Esophagus squamous epithelium (tissue), 5 donors: ENCODE measurements around the gene S100A14. TPM values are rescaled to one million over a fixed set of nuclear protein-coding genes. Genes with fewer than 3 reads are reported as not detected.

ENCODE experiments used
- DNase-seq: peaks from one replicate; lab custom pipeline; 2025; lab: John Stamatoyannopoulos, UW
- H3K27ac ChIP-seq, 4 donors: fragments of 200-600 bp; sonication (generic); one replicate each; pipeline ENCODE4 v1.5.1; 2016 to 2019; ENCODE audit warnings: mild to moderate bottlenecking in 1 of 4
- H3K27me3 ChIP-seq, 4 donors: fragments of 200-600 bp; sonication (generic); 1 replicate in 3 of 4; 2 replicates in 1 of 4; pipeline versions ENCODE4 v1.5.1 to v1.6.0; 2017 to 2021; ENCODE audit warnings: antibody characterized with exemption in 1 of 4
- H3K36me3 ChIP-seq, 3 donors: fragments of 200-600 bp; sonication (generic); one replicate each; pipeline ENCODE4 v1.5.1; 2016 to 2019
- H3K4me1 ChIP-seq, 3 donors: fragments of 200-600 bp; sonication (generic); one replicate each; pipeline ENCODE4 v1.5.1; 2017 to 2019
- H3K4me3 ChIP-seq, 4 donors: fragments of 200-600 bp; sonication (generic); 1 replicate in 3 of 4; 2 replicates in 1 of 4; pipeline ENCODE4 v1.5.1; 2016 to 2019; ENCODE audit warnings: mild to moderate bottlenecking in 2 of 4, moderate library complexity in 1 of 4
- H3K9me3 ChIP-seq, 3 donors: fragments of 200-600 bp; sonication (generic); one replicate each; pipeline ENCODE4 v1.5.1; 2016 to 2019
- CTCF ChIP-seq, 6 experiments: fragments of 450-650 bp in 4 of 6; fragments of 200-600 bp in 2 of 6; sonication (generic) in 2 of 6; IDR thresholded peaks; one replicate each; pipeline ENCODE4 v1.5.1; 2016 to 2019; ENCODE audit warnings: antibody characterized with exemption in 6 of 6, mild to moderate bottlenecking in 4 of 6, moderate library complexity in 4 of 6
- POLR2A ChIP-seq, 4 donors: fragments of 450-650 bp; IDR thresholded peaks; one replicate each; pipeline ENCODE4 v1.6.1; 2017; ENCODE audit warnings: antibody characterized with exemption in 4 of 4, mild to moderate bottlenecking in 4 of 4, moderate library complexity in 3 of 4
- WGBS, 2 donors: methylation state at CpG; one replicate each; pipeline ENCODE4 v1.1.5; 2018; 5-methylcytosine and 5-hydroxymethylcytosine counted together
- intact Hi-C: fragments of 100-400 bp; cut with DNase I; formaldehyde crosslinking; loops from one replicate; pipeline ENCODE4 v1.15.0; 2022
- total RNA-seq, 4 donors: library from RNA; depleted of rRNA; stranded (reverse); fragments of >200 nt; gene quantifications; one replicate each; pipeline ENCODE4 v1.1.0, GENCODE V29; 2016
- donor health status: DM: yes; HTN: yes; CAD: no.

S100A14 gene
- total RNA-seq, 4 donors from 2014 or later, result 1,580 to 2,481 (median 2,030) TPM

DNA sequence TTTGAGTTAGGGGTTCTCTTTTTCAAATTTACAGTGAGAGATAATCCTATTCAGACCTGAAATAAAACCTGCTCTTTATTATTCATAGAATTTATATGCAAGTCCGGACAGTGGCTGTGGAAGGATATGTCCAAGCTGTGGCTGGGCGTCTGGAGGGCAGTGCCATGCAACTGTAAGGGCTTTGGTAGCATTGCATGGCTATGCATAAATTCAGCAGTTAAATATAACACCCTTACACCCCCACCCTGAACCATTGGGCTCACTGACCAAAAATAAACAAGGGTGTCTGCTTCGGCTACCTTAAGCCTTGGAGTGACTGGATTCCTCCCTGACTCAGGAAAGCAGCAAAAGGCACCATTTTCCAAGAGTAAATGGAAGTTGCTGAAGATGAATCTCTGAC, 23.2 kb upstream of the S100A14 start:
- no peaks in the 10 kb centered on the region for H3K27me3 ChIP-seq
- H3K36me3 ChIP-seq, result peaks cover 22 to 88% (median 61%) of the 10 kb centered on the region in 3 donors
- no peak overlapping the region for H3K27ac ChIP-seq
- H3K4me3 ChIP-seq, result no peak overlapping the region
- 63 to 73% methylated on average over 3 of the region's 3 CpGs for WGBS, 2 donors
- no peak for TF ChIP-seq POLR2A (IDR thresholded peaks at IDR 0.05)
- intact Hi-C loops, result no loop called here
- H3K9me3 ChIP-seq, result no peaks in the 10 kb centered on the region
- peaks cover 13 to 54% (median 21%) of the 10 kb centered on the region in 3 donors for H3K4me1 ChIP-seq
- no peak for DNase-seq

GRCh38 chr1:153638261-153638660, 22.1 kb upstream of the S100A14 start:
- H3K27ac ChIP-seq, result no peak overlapping the region
- intact Hi-C loops, result no loop called here
- H3K4me3 ChIP-seq, result no peak overlapping the region
- H3K4me1 ChIP-seq, result peaks cover 16 to 51% (median 25%) of the 10 kb centered on the region in 3 donors
- H3K27me3 ChIP-seq, result no peaks in the 10 kb centered on the region
- no peak for DNase-seq
- TF ChIP-seq POLR2A (IDR thresholded peaks at IDR 0.05), result no peak
- no peak for TF ChIP-seq CTCF (IDR thresholded peaks at IDR 0.05)
- H3K36me3 ChIP-seq, result peaks cover 22 to 78% (median 52%) of the 10 kb centered on the region in 3 donors
- no peaks in the 10 kb centered on the region for H3K9me3 ChIP-seq
- 65 to 86% methylated on average over 6 of the region's 6 CpGs for WGBS, 2 donors

DNA sequence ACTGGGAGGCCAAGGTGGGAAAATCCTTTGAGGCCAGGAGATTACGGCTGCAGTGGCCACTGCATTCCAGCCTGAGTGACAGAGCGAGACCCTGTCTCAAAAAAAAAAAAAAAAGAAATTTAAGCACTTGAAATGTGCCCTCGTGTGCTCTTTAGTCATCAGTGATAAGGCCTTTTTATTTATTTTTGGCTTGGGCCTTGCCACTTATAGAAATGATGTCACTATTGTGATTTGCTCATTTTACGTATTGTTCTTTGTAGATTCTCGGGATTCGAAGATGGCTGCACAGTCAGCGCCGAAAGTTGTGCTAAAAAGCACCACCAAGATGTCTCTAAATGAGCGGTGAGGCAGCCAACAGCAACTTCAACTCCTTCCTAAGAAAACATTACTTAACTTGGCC, 20.2 kb upstream of the S100A14 start:
- DNase-seq, result no peak
- TF ChIP-seq CTCF (IDR thresholded peaks at IDR 0.05), result no peak
- no peak for TF ChIP-seq POLR2A (IDR thresholded peaks at IDR 0.05)
- WGBS, 2 donors, result 83 to 91% methylated on average over 9 of the region's 9 CpGs
- no peaks in the 10 kb centered on the region for H3K27me3 ChIP-seq
- H3K4me1 ChIP-seq, result peaks cover 19 to 59% (median 33%) of the 10 kb centered on the region in 3 donors
- intact Hi-C loops, result no loop called here
- H3K36me3 ChIP-seq, result peaks cover 22 to 59% (median 39%) of the 10 kb centered on the region in 3 donors
- no peaks in the 10 kb centered on the region for H3K9me3 ChIP-seq
- no peak overlapping the region for H3K4me3 ChIP-seq
- H3K27ac ChIP-seq, result peak overlapping the region in 2 of 4 donors; percentile 15 to 99

GRCh38 chr1:153635872-153636271, 19.7 kb upstream of the S100A14 start:
- no peak for TF ChIP-seq CTCF (IDR thresholded peaks at IDR 0.05)
- Histone ChIP-seq H3K27ac (peak overlapping the region in 3 of 4 donors; percentile 99 to 100 (median 100)), H3K4me1 (peaks cover 19 to 57% (median 33%) of the 10 kb centered on the region in 3 donors), H3K36me3 (peaks cover 21 to 54% (median 39%) of the 10 kb centered on the region in 3 donors), H3K4me3 (peak overlapping the region in 2 of 4 donors; percentile 81 to 84), H3K27me3 (no peaks in the 10 kb centered on the region), H3K9me3 (no peaks in the 10 kb centered on the region)
- WGBS, 2 donors, result 75 to 80% methylated on average over 6 to 7 of the region's 7 CpGs
- DNase-seq, result no peak
- intact Hi-C loops, result no loop called here

- WGBS, 2 donors, result 0 to 3% methylated on average over 25 to 31 of the region's 65 CpGs
- Histone ChIP-seq H3K9me3 (no peaks in the 10 kb centered on the region), H3K36me3 (peaks cover 2 to 36% (median 20%) of the 10 kb centered on the region in 3 donors), H3K27me3 (no peaks in the 10 kb centered on the region), H3K4me1 (peaks cover 19 to 59% (median 33%) of the 10 kb centered on the region in 3 donors), H3K4me3 (peak within 1 kb of the TSS; percentile 81 to 90 (median 84)), H3K27ac (peak within 1 kb of the TSS; percentile 99 to 100 (median 100))
- DNase-seq, result peak; percentile 90
- TF ChIP-seq POLR2A (IDR thresholded peaks at IDR 0.05), result peak in 3 of 4 donors; percentile 12 to 76 (median 75)
- peak in 2 of 6 experiments; percentile 23 to 44 for TF ChIP-seq CTCF (IDR thresholded peaks at IDR 0.05)
- intact Hi-C loops, result no loop called here
Measured at GRCh38 chr1:153633754-153634665, 17.9 kb upstream of the S100A14 start, which contains the start of gene CHTOP. Gene CHTOP (plus strand): TSS chr1:153634066. CDS start chr1:153636589, 2,523 bp downstream.
